Measurements from ENCODE around the gene BCL7A. TPM values are rescaled to one million over a fixed set of nuclear protein-coding genes. Genes with fewer than 3 reads are reported as not detected.
"Not testable (repeated sequence)": the region's sequence is repeated elsewhere in the genome, so short reads cannot be mapped to it uniquely, and the experiment has no call there.

Gene BCL7A
- total RNA-seq, 1 experiment from 2014 or later: 67.2 TPM

- H3K27ac ChIP-seq (ENCODE audit: low read length): no peak overlapping the region
- 0 out of 2 replicates have a peak, but pooled peaks cover 2% of the 10 kb centered on the region for H3K79me2 ChIP-seq (ENCODE audit: low read length)
Measured at GRCh38 chr12:122046145-122046544, 24.5 kb downstream of the BCL7A start.

GRCh38 chr12:122048151-122048550 is 26.5 kb downstream of the BCL7A start:
- Histone ChIP-seq H3K9me3 (ENCODE audit: low read length) (no peaks in the 10 kb centered on the region), H3K9me2 (replicated peaks; ENCODE audit: insufficient read depth, low read length) (no peaks in the 10 kb centered on the region), H2AFZ (ENCODE audit: low read length) (no peak overlapping the region), H3K9ac (ENCODE audit: low read length) (no peak overlapping the region), H3K4me1 (ENCODE audit: low read length) (no peaks in the 10 kb centered on the region), H3K79me2 (ENCODE audit: low read length) (no peaks in the 10 kb centered on the region), H3K4me2 (ENCODE audit: low read depth, low read length, poor library complexity, severe bottlenecking) (no peak overlapping the region), H3K27me3 (ENCODE audit: low read length) (no peaks in the 10 kb centered on the region), H3K27ac (ENCODE audit: low read length) (no peak overlapping the region), H3K4me3 (ENCODE audit: low read length) (no peak overlapping the region), H4K20me1 (ENCODE audit: insufficient read depth, low read depth, low read length) (no peaks in the 10 kb centered on the region), H3K36me3 (ENCODE audit: insufficient read depth, low read length) (peaks cover 17% of the 10 kb centered on the region)
- DNase-seq: no peak

More at GRCh38 chr12:122046145-122046544, 24.5 kb downstream of the BCL7A start:
- Histone ChIP-seq H3K36me3 (ENCODE audit: insufficient read depth, low read length) (peaks cover 21% of the 10 kb centered on the region), H4K20me1 (ENCODE audit: insufficient read depth, low read depth, low read length) (no peaks in the 10 kb centered on the region; the same call in 1 of the 2 replicates), H3K4me1 (ENCODE audit: low read length) (no peaks in the 10 kb centered on the region), H3K4me2 (ENCODE audit: low read depth, low read length, poor library complexity, severe bottlenecking) (no peak overlapping the region), H3K4me3 (ENCODE audit: low read length) (no peak overlapping the region), H3K9me2 (replicated peaks; ENCODE audit: insufficient read depth, low read length) (no peaks in the 10 kb centered on the region), H3K27me3 (ENCODE audit: low read length) (no peaks in the 10 kb centered on the region), H3K9ac (ENCODE audit: low read length) (no peak overlapping the region), H3K9me3 (ENCODE audit: low read length) (no peaks in the 10 kb centered on the region), H2AFZ (ENCODE audit: low read length) (no peak overlapping the region)
- DNase-seq: no peak

- Histone ChIP-seq H3K36me3 (ENCODE audit: insufficient read depth, low read length) (peaks cover 21% of the 10 kb centered on the region), H3K27ac (ENCODE audit: low read length) (no peak overlapping the region), H3K9me3 (ENCODE audit: low read length) (no peaks in the 10 kb centered on the region), H2AFZ (ENCODE audit: low read length) (no peak overlapping the region), H4K20me1 (ENCODE audit: insufficient read depth, low read depth, low read length) (peaks cover 4% of the 10 kb centered on the region; the same call in 1 of the 2 replicates), H3K9ac (ENCODE audit: low read length) (no peak overlapping the region), H3K9me2 (replicated peaks; ENCODE audit: insufficient read depth, low read length) (no peaks in the 10 kb centered on the region), H3K4me1 (ENCODE audit: low read length) (no peaks in the 10 kb centered on the region), H3K27me3 (ENCODE audit: low read length) (no peaks in the 10 kb centered on the region), H3K79me2 (ENCODE audit: low read length) (0 out of 2 replicates have a peak, but pooled peaks cover 3% of the 10 kb centered on the region), H3K4me3 (ENCODE audit: low read length) (no peak overlapping the region), H3K4me2 (ENCODE audit: low read depth, low read length, poor library complexity, severe bottlenecking) (no peak overlapping the region)
- no peak for DNase-seq
Measured at GRCh38 chr12:122049827-122050226, 28.1 kb downstream of the BCL7A start.

- no peak for DNase-seq
- 0 out of 2 replicates have a peak, but pooled peaks cover 5% of the 10 kb centered on the region for H3K79me2 ChIP-seq (ENCODE audit: low read length)
- H3K4me2 ChIP-seq (ENCODE audit: low read depth, low read length, poor library complexity, severe bottlenecking): no peak overlapping the region
- no peaks in the 10 kb centered on the region for H3K27me3 ChIP-seq (ENCODE audit: low read length)
- H3K9me3 ChIP-seq (ENCODE audit: low read length): no peaks in the 10 kb centered on the region
- H3K4me3 ChIP-seq (ENCODE audit: low read length): no peak overlapping the region
- peaks cover 30% of the 10 kb centered on the region for H3K36me3 ChIP-seq (ENCODE audit: insufficient read depth, low read length)
- no peak overlapping the region for H2AFZ ChIP-seq (ENCODE audit: low read length)
- no peak overlapping the region for H3K27ac ChIP-seq (ENCODE audit: low read length)
- H4K20me1 ChIP-seq (ENCODE audit: insufficient read depth, low read depth, low read length): peaks cover 9% of the 10 kb centered on the region; the same call in 1 of the 2 replicates
- no peaks in the 10 kb centered on the region for H3K9me2 ChIP-seq (replicated peaks; ENCODE audit: insufficient read depth, low read length)
- H3K4me1 ChIP-seq (ENCODE audit: low read length): no peaks in the 10 kb centered on the region
- no peak overlapping the region for H3K9ac ChIP-seq (ENCODE audit: low read length)
Measured at GRCh38 chr12:122050706-122051105, 29.0 kb downstream of the BCL7A start.

- H3K27ac ChIP-seq (ENCODE audit: low read length): no peak overlapping the region
- no peak overlapping the region for H3K4me3 ChIP-seq (ENCODE audit: low read length)
- 0 out of 2 replicates have a peak, but pooled peaks cover 5% of the 10 kb centered on the region for H3K79me2 ChIP-seq (ENCODE audit: low read length)
- H3K27me3 ChIP-seq (ENCODE audit: low read length): no peaks in the 10 kb centered on the region
- no peaks in the 10 kb centered on the region for H3K9me3 ChIP-seq (ENCODE audit: low read length)
- H4K20me1 ChIP-seq (ENCODE audit: insufficient read depth, low read depth, low read length): peaks cover 9% of the 10 kb centered on the region; the same call in 1 of the 2 replicates
- DNase-seq: no peak
- H2AFZ ChIP-seq (ENCODE audit: low read length): no peak overlapping the region
- peaks cover 36% of the 10 kb centered on the region for H3K36me3 ChIP-seq (ENCODE audit: insufficient read depth, low read length)
- H3K9ac ChIP-seq (ENCODE audit: low read length): no peak overlapping the region
- no peaks in the 10 kb centered on the region for H3K4me1 ChIP-seq (ENCODE audit: low read length)
- H3K9me2 ChIP-seq (replicated peaks; ENCODE audit: insufficient read depth, low read length): no peaks in the 10 kb centered on the region
- H3K4me2 ChIP-seq (ENCODE audit: low read depth, low read length, poor library complexity, severe bottlenecking): no peak overlapping the region
Measured at GRCh38 chr12:122051231-122051876, 29.7 kb downstream of the BCL7A start.

DNA sequence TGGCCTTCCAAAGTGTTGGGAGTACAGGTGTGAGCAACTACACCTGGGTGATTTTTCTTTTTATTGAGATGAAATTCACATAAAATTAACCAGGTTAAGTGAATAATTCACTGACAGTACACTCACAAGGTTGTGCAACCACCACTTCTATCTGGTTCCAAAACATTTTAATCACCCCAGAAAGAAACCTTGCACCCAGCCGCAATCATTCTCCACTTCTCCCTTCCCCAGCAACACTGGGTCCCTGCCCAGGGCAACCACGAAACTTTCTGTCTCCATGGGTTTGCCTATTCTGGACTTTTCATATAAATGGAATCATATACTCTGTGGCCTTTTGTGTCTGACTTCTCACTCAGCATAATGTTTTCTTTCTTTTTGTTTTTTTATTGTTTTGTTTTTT is 30.6 kb downstream of the BCL7A start:
- no peaks in the 10 kb centered on the region for H3K9me2 ChIP-seq (replicated peaks; ENCODE audit: insufficient read depth, low read length)
- peaks cover 38% of the 10 kb centered on the region for H3K36me3 ChIP-seq (ENCODE audit: insufficient read depth, low read length)
- no peak overlapping the region for H3K27ac ChIP-seq (ENCODE audit: low read length)
- H3K4me3 ChIP-seq (ENCODE audit: low read length): no peak overlapping the region
- H3K4me1 ChIP-seq (ENCODE audit: low read length): no peaks in the 10 kb centered on the region
- no peak overlapping the region for H3K9ac ChIP-seq (ENCODE audit: low read length)
- 0 out of 2 replicates have a peak, but pooled peaks cover 5% of the 10 kb centered on the region for H3K79me2 ChIP-seq (ENCODE audit: low read length)
- H3K4me2 ChIP-seq (ENCODE audit: low read depth, low read length, poor library complexity, severe bottlenecking): no peak overlapping the region
- H4K20me1 ChIP-seq (ENCODE audit: insufficient read depth, low read depth, low read length): peaks cover 9% of the 10 kb centered on the region; the same call in 1 of the 2 replicates
- no peaks in the 10 kb centered on the region for H3K9me3 ChIP-seq (ENCODE audit: low read length)
- no peak for DNase-seq
- H3K27me3 ChIP-seq (ENCODE audit: low read length): no peaks in the 10 kb centered on the region
- no peak overlapping the region for H2AFZ ChIP-seq (ENCODE audit: low read length)

GRCh38 chr12:122054842-122055520 is 33.3 kb downstream of the BCL7A start:
- H3K9ac ChIP-seq (ENCODE audit: low read length): no peak overlapping the region
- no peak overlapping the region for H3K4me3 ChIP-seq (ENCODE audit: low read length)
- H3K36me3 ChIP-seq (ENCODE audit: insufficient read depth, low read length): peaks cover 36% of the 10 kb centered on the region

DNA sequence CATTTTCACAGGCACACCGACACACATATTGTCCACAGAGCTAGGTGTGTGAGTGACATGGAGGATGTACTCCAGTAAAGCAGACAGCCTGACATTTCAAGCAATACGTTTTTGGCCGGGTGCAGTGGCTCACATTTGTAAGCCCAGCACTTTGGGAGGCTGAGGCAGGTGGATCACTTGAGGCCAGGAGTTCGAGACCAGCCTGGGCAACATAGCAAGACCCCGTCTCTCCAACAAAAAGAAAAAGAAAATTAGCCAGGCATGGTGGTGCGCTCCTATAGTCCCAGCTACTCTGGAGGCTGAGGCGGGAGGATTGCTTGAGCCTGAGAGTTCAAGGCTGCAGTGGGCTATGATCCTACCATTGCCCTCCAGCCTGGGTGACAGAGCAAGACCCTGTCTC is 34.7 kb downstream of the BCL7A start:
- not testable (repeated sequence) for H3K4me3 ChIP-seq (ENCODE audit: low read length); H3K27me3 ChIP-seq (ENCODE audit: low read length); H2AFZ ChIP-seq (ENCODE audit: low read length); H3K4me2 ChIP-seq (ENCODE audit: low read depth, low read length, poor library complexity, severe bottlenecking); H3K9ac ChIP-seq (ENCODE audit: low read length); H3K79me2 ChIP-seq (ENCODE audit: low read length); H3K9me2 ChIP-seq (replicated peaks; ENCODE audit: insufficient read depth, low read length); DNase-seq; H4K20me1 ChIP-seq (ENCODE audit: insufficient read depth, low read depth, low read length); H3K4me1 ChIP-seq (ENCODE audit: low read length); H3K27ac ChIP-seq (ENCODE audit: low read length); H3K9me3 ChIP-seq (ENCODE audit: low read length)
- H3K36me3 ChIP-seq (ENCODE audit: insufficient read depth, low read length): peaks cover 46% of the 10 kb centered on the region

More at GRCh38 chr12:122054842-122055520, 33.3 kb downstream of the BCL7A start:
- H3K4me1 ChIP-seq (ENCODE audit: low read length): no peaks in the 10 kb centered on the region
- H3K4me2 ChIP-seq (ENCODE audit: low read depth, low read length, poor library complexity, severe bottlenecking): no peak overlapping the region
- H3K27ac ChIP-seq (ENCODE audit: low read length): no peak overlapping the region
- H2AFZ ChIP-seq (ENCODE audit: low read length): no peak overlapping the region
- no peaks in the 10 kb centered on the region for H3K9me3 ChIP-seq (ENCODE audit: low read length)
- no peaks in the 10 kb centered on the region for H3K9me2 ChIP-seq (replicated peaks; ENCODE audit: insufficient read depth, low read length)
- H3K79me2 ChIP-seq (ENCODE audit: low read length): 0 out of 2 replicates have a peak, but pooled peaks cover 5% of the 10 kb centered on the region
- no peak for DNase-seq
- peaks cover 9% of the 10 kb centered on the region; the same call in 1 of the 2 replicates for H4K20me1 ChIP-seq (ENCODE audit: insufficient read depth, low read depth, low read length)
- no peaks in the 10 kb centered on the region for H3K27me3 ChIP-seq (ENCODE audit: low read length)

Data from Karpas-422 (cell line).